SH-SY5Y (cell line): ENCODE results near the gene ADAMTS14.

ENCODE experiments used
- GATA2 ChIP-seq: IDR thresholded peaks from 2 replicates; pipeline ENCODE4 v1.6.1; 2011; ENCODE audit warnings: mild to moderate bottlenecking, low read depth, low read length
- GATA3 ChIP-seq: IDR thresholded peaks from 2 replicates; pipeline ENCODE4 v1.6.1; 2011; ENCODE audit warnings: low read depth, mild to moderate bottlenecking, low read length, moderate library complexity

- TF ChIP-seq GATA2 (no peak), GATA3 (no peak)
Measured at GRCh38 chr10:70777063-70777875, 105.0 kb downstream of the ADAMTS14 start.
